Fibroblast of lung (primary cell): ENCODE measurements around the gene SPSB2. TPM values are rescaled to one million over a fixed set of nuclear protein-coding genes. Genes with fewer than 3 reads are reported as not detected.

Source experiments
- DNase-seq, 2 donors: peaks; one replicate each; pipeline versions ENCODE4 v3.0.0 to v3.0.0-alpha.2; 2010; ENCODE audit warnings: low read depth in 2 of 2
- H2AFZ ChIP-seq: 2 replicates; pipeline ENCODE4 v1.5.1; 2012; ENCODE audit warnings: low read length, control low read depth, inconsistent platforms
- H3K27ac ChIP-seq: 2 replicates; pipeline ENCODE4 v1.5.1; 2011; ENCODE audit warnings: low read length, control low read depth; ENCODE audit not compliant: insufficient read depth
- H3K27me3 ChIP-seq: 2 replicates; pipeline ENCODE4 v1.5.1; 2011; ENCODE audit warnings: mild to moderate bottlenecking, low read length; ENCODE audit not compliant: control insufficient read depth, insufficient read depth
- H3K36me3 ChIP-seq: 2 replicates; pipeline ENCODE4 v1.5.1; 2011; ENCODE audit warnings: low read length; ENCODE audit not compliant: control insufficient read depth, insufficient read depth
- H3K4me1 ChIP-seq: 2 replicates; pipeline ENCODE4 v1.5.1; 2011; ENCODE audit warnings: low read length; ENCODE audit not compliant: control insufficient read depth, insufficient read depth; ENCODE audit errors: extremely low read depth
- H3K4me2 ChIP-seq: 2 replicates; pipeline ENCODE4 v1.5.1; 2011; ENCODE audit warnings: low read length, control low read depth; ENCODE audit not compliant: insufficient read depth; ENCODE audit errors: extremely low read depth
- H3K4me3 ChIP-seq, 4 experiments: fragments of 200-600 bp in 1 of 4; sonication (generic) in 1 of 4; replicated peaks in 1 of 4; 2 replicates each; pipeline ENCODE4 v1.5.1; 2011 to 2016; ENCODE audit warnings: low read length in 4 of 4, low read depth in 3 of 4, mild to moderate bottlenecking in 3 of 4, control low read depth in 2 of 4, inconsistent platforms in 1 of 4, mixed read lengths in 1 of 4; ENCODE audit not compliant: insufficient read depth in 1 of 4; ENCODE audit errors: control extremely low read depth in 1 of 4
- H3K79me2 ChIP-seq: 2 replicates; pipeline ENCODE4 v1.5.1; 2012; ENCODE audit warnings: mild to moderate bottlenecking, low read length, inconsistent platforms; ENCODE audit not compliant: control insufficient read depth, insufficient read depth
- H3K9ac ChIP-seq: 2 replicates; pipeline ENCODE4 v1.5.1; 2011; ENCODE audit warnings: mild to moderate bottlenecking, low read length, control low read depth; ENCODE audit not compliant: insufficient read depth
- H3K9me3 ChIP-seq: 2 replicates; pipeline ENCODE4 v1.5.1; 2012; ENCODE audit warnings: low read depth, low read length; ENCODE audit not compliant: control insufficient read depth, insufficient read depth
- H4K20me1 ChIP-seq: 2 replicates; pipeline ENCODE4 v1.5.1; 2011; ENCODE audit warnings: low read length; ENCODE audit not compliant: control insufficient read depth, insufficient read depth; ENCODE audit errors: extremely low read depth
- CTCF ChIP-seq, 2 donors: IDR thresholded peaks in 1 of 2; conservative IDR thresholded peaks in 1 of 2; 1 replicate in 1 of 2; 2 replicates in 1 of 2; pipeline ENCODE4 v1.5.1; 2011 to 2012; ENCODE audit warnings: low read length in 2 of 2, control low read depth in 1 of 2, inconsistent platforms in 1 of 2, low read depth in 1 of 2, mild to moderate bottlenecking in 1 of 2
- EZH2 ChIP-seq: IDR thresholded peaks from 2 replicates; pipeline ENCODE4 v1.5.1; 2012; ENCODE audit warnings: low read length, control low read depth, mild to moderate bottlenecking; ENCODE audit errors: missing control alignments
- polyA plus RNA-seq, 2 donors: library from polyadenylated mRNA; depleted of rRNA in 1 of 2; stranded (reverse) in 1 of 2; unstranded in 1 of 2; fragments of >200 nt; gene quantifications; 2 replicates each; pipeline ENCODE4 v1.2.1, GENCODE V29; 2011 to 2012; ENCODE audit warnings: missing spikeins in 1 of 2
- total RNA-seq: library from RNA; depleted of rRNA; stranded (reverse); fragments of >200 nt; gene quantifications from 2 replicates; pipeline ENCODE4 v1.2.1, GENCODE V29; 2014

SPSB2 gene
- total and polyA plus RNA-seq, 2 donors (not counting 1 experiment from before 2014, with no cell fraction given), result 1.8 to 12.7 TPM

- TF ChIP-seq CTCF (conservative IDR thresholded peaks at IDR 0.05 in 1 of 2, IDR thresholded peaks at IDR 0.05 in 1 of 2; ENCODE audit: low read depth in 1 of 2, low read length in 2 of 2) (no peak), EZH2 (no peak)
- peaks cover 26% of the 10 kb centered on the region for H3K79me2 ChIP-seq
- no peaks in the 10 kb centered on the region for H4K20me1 ChIP-seq
- H3K9ac ChIP-seq, result no peak overlapping the region
- H3K36me3 ChIP-seq, result peaks cover 27% of the 10 kb centered on the region
- H3K4me1 ChIP-seq, result peaks cover 7% of the 10 kb centered on the region
- no peak overlapping the region for H3K4me2 ChIP-seq
- H3K27ac ChIP-seq, result no peak overlapping the region
- no peak overlapping the region for H3K4me3 ChIP-seq
- no peak overlapping the region for H2AFZ ChIP-seq
- no peaks in the 10 kb centered on the region for H3K9me3 ChIP-seq
- no peaks in the 10 kb centered on the region for H3K27me3 ChIP-seq
- no peak for DNase-seq
Observed at GRCh38 chr12:6832125-6832524, 41.0 kb downstream of the SPSB2 start.

GRCh38 chr12:6831450-6831995 lies 41.6 kb downstream of the SPSB2 start:
- Histone ChIP-seq H3K27me3 (no peaks in the 10 kb centered on the region), H4K20me1 (no peaks in the 10 kb centered on the region), H3K4me2 (no peak overlapping the region), H2AFZ (no peak overlapping the region), H3K9ac (no peak overlapping the region), H3K9me3 (no peaks in the 10 kb centered on the region), H3K4me3 (no peak overlapping the region), H3K27ac (no peak overlapping the region), H3K36me3 (peaks cover 24% of the 10 kb centered on the region), H3K4me1 (peaks cover 10% of the 10 kb centered on the region), H3K79me2 (peaks cover 26% of the 10 kb centered on the region)
- DNase-seq, result no peak
- TF ChIP-seq EZH2, result no peak
- TF ChIP-seq CTCF (conservative IDR thresholded peaks at IDR 0.05 in 1 of 2, IDR thresholded peaks at IDR 0.05 in 1 of 2; ENCODE audit: low read depth in 1 of 2, low read length in 2 of 2), result no peak

GRCh38 chr12:6830999-6831398 lies 42.1 kb downstream of the SPSB2 start:
- no peaks in the 10 kb centered on the region for H3K9me3 ChIP-seq
- no peak overlapping the region for H3K4me2 ChIP-seq
- H3K9ac ChIP-seq, result no peak overlapping the region
- H2AFZ ChIP-seq, result no peak overlapping the region
- no peak overlapping the region for H3K27ac ChIP-seq
- DNase-seq, result no peak
- no peak overlapping the region for H3K4me3 ChIP-seq
- peaks cover 26% of the 10 kb centered on the region for H3K79me2 ChIP-seq
- peaks cover 10% of the 10 kb centered on the region for H3K4me1 ChIP-seq
- no peak for TF ChIP-seq CTCF (conservative IDR thresholded peaks at IDR 0.05 in 1 of 2, IDR thresholded peaks at IDR 0.05 in 1 of 2; ENCODE audit: low read depth in 1 of 2, low read length in 2 of 2)
- TF ChIP-seq EZH2, result no peak
- H3K36me3 ChIP-seq, result peaks cover 25% of the 10 kb centered on the region
- no peaks in the 10 kb centered on the region for H3K27me3 ChIP-seq
- H4K20me1 ChIP-seq, result no peaks in the 10 kb centered on the region
